Measurements from ENCODE around the gene ZNF665. TPM values are rescaled to one million over a fixed set of nuclear protein-coding genes. Genes with fewer than 3 reads are reported as not detected.
"Not testable (repeated sequence)": the region's sequence is repeated elsewhere in the genome, so short reads cannot be mapped to it uniquely, and the experiment has no call there.

The ZNF665 gene
- total RNA-seq (ENCODE audit: insufficient read depth, low replicate concordance): 9.9 TPM

DNA sequence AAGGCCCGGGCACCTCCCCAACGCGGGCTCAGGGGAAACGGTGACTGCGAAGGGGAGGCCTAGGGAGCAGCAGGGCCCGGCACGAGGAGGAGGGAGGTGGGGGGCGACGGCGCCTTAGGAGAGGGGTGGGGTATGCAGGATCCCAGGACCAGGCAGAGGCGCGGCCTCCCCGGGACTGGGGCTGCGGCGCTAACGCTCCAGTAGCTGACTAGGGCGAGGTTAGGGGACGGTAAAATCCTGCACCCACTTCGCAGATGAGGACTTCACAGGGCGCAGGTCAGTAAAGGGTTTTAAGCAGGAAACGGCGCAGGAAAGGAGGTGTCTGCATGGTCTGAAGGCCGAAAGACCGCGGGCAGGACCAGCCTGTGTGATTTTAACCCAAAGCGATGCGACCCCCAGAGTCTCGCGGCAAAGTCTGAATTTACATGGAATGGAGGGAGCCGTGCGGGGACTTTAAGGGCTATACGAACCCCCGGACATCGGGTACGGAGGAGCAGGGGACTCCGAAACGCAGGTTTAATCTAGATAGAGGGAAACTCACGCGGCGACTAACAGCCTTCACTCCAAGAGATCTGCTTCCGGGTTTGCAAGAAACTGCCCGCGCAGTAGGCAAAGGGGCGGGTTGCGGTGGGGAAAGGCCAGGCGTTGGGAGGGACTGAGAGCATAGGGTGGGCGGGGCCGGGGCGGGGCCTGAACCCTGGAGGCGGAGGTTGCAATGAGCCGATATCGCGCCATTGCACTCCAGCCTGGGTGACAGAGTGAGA lies at the start of gene ZNF665:
Gene ZNF665 (minus strand): TSS at position 588 of the 764 bp plus-strand sequence. CDS start 10,460 bp downstream, outside the sequence.
- peak; percentile 93 for DNase-seq (ENCODE audit: low spot score)

- DNase-seq (ENCODE audit: low spot score): no peak
Observed at GRCh38 chr19:53237114-53237777, 44.1 kb upstream of the ZNF665 start.

DNA sequence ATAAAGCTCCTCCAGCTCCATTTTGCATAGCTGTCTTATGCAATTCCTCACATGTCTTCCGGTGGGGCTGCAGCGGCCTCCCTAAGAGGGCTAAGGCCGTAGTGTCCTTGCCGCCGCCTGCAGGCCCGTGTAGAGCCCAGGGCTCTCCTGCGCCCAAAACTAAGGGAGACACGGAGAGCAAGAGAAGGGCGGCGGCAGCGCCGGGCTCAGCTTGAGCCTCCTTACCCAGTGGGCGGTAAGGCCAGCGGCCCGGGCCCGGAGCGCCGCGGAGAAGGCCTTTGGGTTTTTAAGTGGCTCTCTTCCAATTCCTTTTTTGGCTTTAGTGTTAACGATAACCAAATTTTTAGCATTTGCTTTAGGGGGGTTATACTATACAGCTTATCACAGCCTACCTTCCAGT lies 31.4 kb upstream of the ZNF665 start:
- no peak for DNase-seq (ENCODE audit: low spot score)

DNA sequence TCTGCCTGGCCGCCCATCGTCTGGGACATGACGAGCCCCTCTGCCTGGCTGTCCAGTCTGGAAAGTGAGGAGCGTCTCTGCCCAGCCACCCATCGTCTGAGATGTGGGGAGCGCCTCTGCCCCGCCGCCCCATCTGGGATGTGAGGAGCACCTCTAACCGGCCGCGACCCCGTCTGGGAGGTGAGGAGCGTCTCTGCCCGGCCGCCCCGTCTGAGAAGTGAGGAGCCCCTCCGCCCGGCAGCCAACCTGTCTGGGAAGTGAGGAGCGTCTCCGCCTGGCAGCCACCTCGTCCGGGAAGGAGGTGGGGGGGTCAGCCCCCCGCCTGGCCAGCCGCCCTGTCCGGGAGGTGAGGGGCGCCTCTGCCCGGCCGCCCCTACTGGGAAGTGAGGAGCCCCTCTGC lies 29.6 kb upstream of the ZNF665 start:
- not testable (repeated sequence) for DNase-seq (ENCODE audit: low spot score)

DNA sequence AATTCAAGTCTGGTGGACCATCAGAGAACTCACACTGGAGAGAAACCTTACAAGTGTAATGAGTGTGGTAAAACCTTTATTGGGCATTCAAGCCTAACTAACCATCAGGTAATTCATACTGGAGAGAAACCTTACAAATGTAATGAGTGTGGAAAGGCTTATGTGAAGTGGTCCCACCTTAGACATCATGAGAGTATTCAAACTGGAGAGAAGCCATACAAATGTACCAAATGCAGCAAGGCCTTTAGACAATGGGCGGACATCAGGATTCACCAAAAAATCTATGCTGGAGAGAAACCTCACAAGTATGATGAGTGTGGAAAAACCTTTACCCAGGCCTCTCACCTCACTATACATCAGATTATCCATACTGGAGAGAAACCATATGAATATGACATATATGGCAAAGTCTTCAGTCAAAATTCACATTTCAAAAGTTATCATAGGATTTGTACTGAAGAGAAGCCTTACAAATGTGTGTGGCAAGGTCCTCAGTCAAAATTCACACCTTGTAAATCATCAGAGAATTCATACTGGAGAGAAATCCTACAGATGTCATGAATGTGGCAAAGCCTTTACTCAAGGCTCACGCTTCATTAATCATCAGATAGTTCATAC lies 19.7 kb upstream of the ZNF665 start:
- no peak for DNase-seq (ENCODE audit: low spot score)

DNA sequence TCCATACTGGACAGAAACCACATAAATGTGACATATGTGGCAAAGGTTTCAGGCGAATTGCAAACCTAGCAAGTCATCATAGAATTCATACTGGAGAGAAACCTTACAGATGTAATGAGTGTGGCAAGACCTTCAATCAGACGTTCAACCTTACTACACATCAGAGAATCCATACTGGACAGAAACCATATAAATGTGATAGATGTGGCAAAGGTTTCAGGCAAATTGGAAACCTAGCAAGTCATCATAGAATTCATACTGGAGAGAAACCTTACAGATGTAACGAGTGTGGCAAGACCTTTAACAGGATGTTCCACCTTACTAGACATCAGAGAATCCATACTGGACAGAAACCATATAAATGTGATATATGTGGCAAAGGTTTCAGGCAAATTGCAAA lies 18.4 kb upstream of the ZNF665 start:
- not testable (repeated sequence) for DNase-seq (ENCODE audit: low spot score)

- peak; percentile 95 for DNase-seq (ENCODE audit: low spot score)
Observed at GRCh38 chr19:53196777-53197396, 3.7 kb upstream of the ZNF665 start.

DNA sequence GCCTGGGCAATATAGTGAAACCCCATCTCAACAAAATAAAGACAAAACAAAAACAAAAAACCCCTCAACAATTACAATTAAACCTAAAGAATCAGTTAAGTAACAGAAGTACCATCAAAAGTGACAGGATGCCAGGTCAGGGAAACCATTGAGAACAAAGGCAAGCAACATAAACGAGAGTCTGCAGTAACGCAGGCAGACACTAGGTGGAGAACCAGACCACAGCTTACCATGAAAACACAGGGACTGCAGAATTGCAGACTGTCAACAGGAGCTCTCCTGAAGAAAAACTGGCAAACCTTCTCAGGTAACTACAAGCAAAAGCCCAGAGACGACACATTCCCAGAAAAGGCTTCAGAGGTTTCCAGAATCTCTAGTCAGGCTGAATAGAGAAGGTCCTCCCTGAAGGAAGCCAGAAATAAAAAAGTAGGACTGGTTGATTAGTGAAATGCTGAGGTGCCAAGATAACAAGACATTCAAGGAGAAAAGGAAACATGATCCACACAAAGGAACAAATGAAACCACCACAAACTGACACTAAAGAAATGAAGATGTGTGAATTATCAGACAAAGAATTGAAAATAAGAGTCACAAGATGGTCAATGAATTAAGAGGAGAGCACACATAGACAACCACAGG lies 2.2 kb upstream of the ZNF665 start:
- peak; percentile 88 for DNase-seq (ENCODE audit: low spot score)

DNA sequence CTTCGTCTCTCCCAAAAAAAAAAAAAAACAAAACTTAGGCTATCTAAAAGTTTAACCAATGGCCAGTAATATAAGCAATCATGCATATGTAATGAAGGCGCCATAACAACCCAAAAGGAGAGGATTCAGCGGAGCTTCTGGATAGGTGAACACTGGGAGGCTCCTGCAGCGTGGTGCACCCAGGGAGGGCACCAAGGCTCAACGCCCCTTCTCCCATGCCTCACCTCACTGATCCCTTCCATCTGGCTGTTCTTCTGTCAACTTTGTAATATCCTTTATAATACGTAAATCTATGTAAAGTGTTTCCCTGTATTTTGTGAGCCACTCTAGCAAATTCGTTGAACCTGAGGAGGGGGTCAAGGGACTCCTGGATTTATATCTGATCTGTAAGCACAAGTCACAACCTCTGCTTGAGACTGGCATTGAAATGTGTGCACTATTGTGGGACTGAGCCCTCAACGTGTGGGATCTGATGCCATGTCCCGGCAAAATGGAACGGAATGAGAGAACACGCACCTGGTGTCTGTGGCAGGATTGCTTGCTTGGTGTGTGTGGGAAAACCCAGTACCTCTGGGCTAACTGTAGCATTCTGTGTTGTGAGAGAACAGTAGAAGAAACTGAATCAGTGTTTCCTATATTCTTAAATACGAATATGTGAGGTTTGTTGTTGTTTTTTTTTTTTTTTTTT lies 521 bp upstream of the ZNF665 start:
- no peak for DNase-seq (ENCODE audit: low spot score)

GRCh38 chr19:53190253-53190652 lies 2.9 kb downstream of the ZNF665 start:
- no peak for DNase-seq (ENCODE audit: low spot score)

DNA sequence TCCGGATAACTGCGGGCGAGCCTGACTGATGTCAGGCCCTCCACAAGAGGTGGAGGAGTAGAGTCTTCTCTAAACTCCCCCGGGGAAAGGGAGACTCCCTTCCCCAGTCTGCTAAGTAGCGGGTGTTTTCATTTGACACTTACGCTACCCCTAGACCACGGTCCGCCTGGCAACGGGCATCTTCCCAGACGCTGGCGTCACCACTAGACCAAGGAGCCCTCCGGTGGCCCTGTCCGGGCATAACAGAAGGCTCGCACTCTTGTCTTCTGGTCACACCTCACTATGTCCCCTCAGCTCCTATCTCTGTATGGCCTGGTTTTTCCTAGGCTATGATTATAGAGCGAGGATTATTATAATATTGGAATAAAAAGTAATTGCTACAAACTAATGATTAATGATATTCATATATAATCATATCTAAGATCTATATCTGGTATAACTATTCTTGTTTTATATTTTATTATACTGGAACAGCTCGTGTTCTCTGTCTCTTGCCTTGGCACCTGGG lies 3.4 kb downstream of the ZNF665 start:
- DNase-seq (ENCODE audit: low spot score): not testable (repeated sequence)

DNA sequence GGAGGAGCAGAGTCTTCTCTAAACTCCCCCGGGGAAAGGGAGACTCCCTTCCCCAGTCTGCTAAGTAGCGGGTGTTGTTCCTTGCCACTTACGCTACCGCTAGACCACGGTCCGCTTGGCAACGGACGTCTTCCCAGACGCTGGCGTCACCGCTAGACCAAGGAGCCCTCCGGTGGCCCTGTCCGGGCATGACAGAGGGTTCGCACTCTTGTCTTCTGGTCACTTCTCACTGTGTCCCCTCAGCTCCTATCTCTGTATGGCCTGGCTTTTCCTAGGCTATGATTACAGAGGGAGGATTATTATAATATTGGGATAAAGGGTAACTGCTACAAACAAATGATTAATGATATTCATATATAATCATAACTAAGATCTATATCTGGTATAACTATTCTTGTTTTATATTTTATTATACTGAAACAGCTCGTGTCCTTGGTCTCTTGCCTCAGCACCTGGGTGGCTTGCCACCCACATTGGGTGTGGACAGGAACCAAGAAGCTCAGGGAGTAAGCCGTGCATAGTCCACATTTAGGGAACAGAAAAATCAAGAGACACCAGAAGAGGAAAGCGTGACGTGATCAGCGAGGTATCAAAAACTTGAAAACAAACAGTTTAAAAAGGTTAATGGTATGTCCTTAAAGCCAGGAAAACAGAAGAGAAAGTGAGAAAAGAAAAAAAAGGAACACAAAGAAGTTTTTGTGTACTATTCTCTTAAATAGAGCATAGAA lies 7.8 kb downstream of the ZNF665 start:
- DNase-seq (ENCODE audit: low spot score): not testable (repeated sequence)

GRCh38 chr19:53183146-53183764 lies 9.9 kb downstream of the ZNF665 start:
- DNase-seq (ENCODE audit: low spot score): peak; percentile 11

- DNase-seq (ENCODE audit: low spot score): no peak
Observed at GRCh38 chr19:53182202-53182601, 11.0 kb downstream of the ZNF665 start.

DNA sequence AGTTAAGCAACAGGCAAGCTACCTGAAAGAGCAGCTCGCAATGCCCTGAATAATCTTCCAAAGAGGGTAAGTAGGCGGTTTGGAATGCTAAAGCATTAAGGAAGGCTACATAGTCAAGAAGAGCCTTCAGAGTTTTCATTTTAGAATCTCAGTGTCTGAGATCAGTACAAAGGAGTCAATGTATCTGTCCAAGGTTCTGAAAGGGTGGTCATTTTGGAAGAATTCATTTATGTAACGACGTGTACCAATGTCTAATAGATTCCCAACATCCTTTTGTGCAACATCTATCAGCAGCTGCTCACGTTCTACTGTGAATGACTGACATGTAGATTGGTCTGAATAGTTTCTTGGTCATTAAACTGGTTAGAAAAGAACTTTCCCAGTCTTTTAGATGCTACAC lies 15.2 kb downstream of the ZNF665 start:
- DNase-seq (ENCODE audit: low spot score): no peak

DNA sequence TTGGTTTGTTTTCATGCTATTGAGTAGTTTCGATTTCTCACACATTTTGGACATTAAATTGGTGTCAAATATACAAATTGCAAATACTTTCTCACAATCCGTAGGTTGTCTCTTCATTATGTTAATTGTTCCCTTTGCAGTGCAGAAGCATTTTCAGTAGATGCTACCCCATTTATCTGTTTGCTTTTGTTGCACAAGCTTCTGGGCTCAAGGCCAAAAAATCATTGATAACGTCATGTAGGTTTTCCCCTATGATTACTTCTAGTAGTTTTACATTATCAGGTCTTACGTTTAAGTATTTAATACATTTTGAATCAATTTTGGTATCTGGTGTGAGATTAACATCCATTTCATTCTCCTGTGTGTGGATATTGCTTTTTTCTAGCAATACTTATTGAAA lies 20.3 kb downstream of the ZNF665 start:
- DNase-seq (ENCODE audit: low spot score): no peak

- DNase-seq (ENCODE audit: low spot score): no peak
Observed at GRCh38 chr19:53165691-53166091, 27.5 kb downstream of the ZNF665 start.

GRCh38 chr19:53161123-53161522 lies 32.0 kb downstream of the ZNF665 start:
- no peak for DNase-seq (ENCODE audit: low spot score)

DNA sequence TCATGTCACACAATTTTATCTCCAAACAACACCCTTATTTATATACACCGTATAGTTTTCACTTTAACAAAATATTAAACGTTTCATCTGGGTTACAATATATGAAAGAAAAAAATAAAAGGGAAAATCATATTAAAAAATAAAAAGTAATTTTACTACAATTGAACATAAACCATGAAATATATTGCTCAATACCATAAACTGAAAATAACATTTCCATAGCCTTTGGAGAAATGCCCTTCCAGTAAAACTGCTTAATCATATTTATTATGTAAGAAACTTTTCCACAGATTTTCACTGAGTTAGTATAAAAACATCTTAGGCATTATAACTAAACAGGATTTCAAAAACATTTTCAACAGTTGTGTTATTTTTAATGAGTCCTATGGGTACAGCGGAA lies 32.8 kb downstream of the ZNF665 start:
- no peak for DNase-seq (ENCODE audit: low spot score)
